PFSK-1 (cell line): ENCODE data around the gene PIEZO1.

ENCODE experiments used
- FOXP2 ChIP-seq: optimal IDR thresholded peaks from 2 replicates; pipeline ENCODE3; 2011; ENCODE audit warnings: borderline replicate concordance, control low read depth, inconsistent platforms; ENCODE audit not compliant: insufficient read depth; ENCODE audit errors: extremely low read length, extremely low read depth
- POLR2AphosphoS5 ChIP-seq: IDR thresholded peaks from 2 replicates; pipeline ENCODE4 v1.6.1; 2012; ENCODE audit warnings: low read depth, mild to moderate bottlenecking, control low read depth, low read length, moderate library complexity
- REST ChIP-seq, 2 experiments: IDR thresholded peaks; 2 replicates each; pipeline versions ENCODE4 v1.6.1 to v1.8.0; 2011 to 2012; ENCODE audit warnings: low read depth in 2 of 2, low read length in 2 of 2, control low read depth in 1 of 2, inconsistent platforms in 1 of 2, mild to moderate bottlenecking in 1 of 2, moderate library complexity in 1 of 2; ENCODE audit not compliant: insufficient read depth in 1 of 2
- SIN3A ChIP-seq: IDR thresholded peaks from 2 replicates; pipeline ENCODE4 v1.6.1; 2012; ENCODE audit warnings: mild to moderate bottlenecking, low read length, moderate library complexity, borderline replicate concordance; ENCODE audit not compliant: insufficient read depth
- TAF1 ChIP-seq: IDR thresholded peaks from 2 replicates; pipeline ENCODE4 v1.6.1; 2012; ENCODE audit warnings: low read length, control low read depth, borderline replicate concordance; ENCODE audit not compliant: insufficient read depth

- TF ChIP-seq FOXP2 (no peak), TAF1 (no peak), POLR2AphosphoS5 (no peak), SIN3A (no peak), REST (IDR thresholded peaks at IDR 0.05; ENCODE audit: insufficient read depth in 1 of 2, low read depth in 2 of 2, low read length in 2 of 2) (no peak)
Observed at GRCh38 chr16:88752386-88753002, 32.5 kb downstream of the PIEZO1 start.
